ENCODE data around the gene EPX. TPM values are rescaled to one million over a fixed set of nuclear protein-coding genes. Genes with fewer than 3 reads are reported as not detected.

Gene EPX
- polyA plus RNA-seq, 3 donors = not detected

- Histone ChIP-seq H3K9me3 (replicated peaks in 1 of 2; ENCODE audit: control insufficient read depth in 1 of 2, insufficient read depth in 1 of 2, low read length in 2 of 2) (no peaks in the 10 kb centered on the region), H4K20me1 (ENCODE audit: insufficient read depth, low read length) (no peaks in the 10 kb centered on the region), H3K27ac (ENCODE audit: low read depth in 1 of 2, low read length in 2 of 2) (no peak overlapping the region), H3K79me2 (ENCODE audit: insufficient read depth, low read length) (no peaks in the 10 kb centered on the region), H3K4me2 (replicated peaks; ENCODE audit: extremely low read depth, low read length, poor library complexity, severe bottlenecking) (no peak overlapping the region), H3K36me3 (replicated peaks in 1 of 2; ENCODE audit: control insufficient read depth in 1 of 2, insufficient read depth in 2 of 2, low read length in 2 of 2) (no peaks in the 10 kb centered on the region), H2AFZ (ENCODE audit: insufficient read depth, low read depth, low read length, poor library complexity, severe bottlenecking) (no peak overlapping the region), H3K4me3 (replicated peaks in 1 of 3; ENCODE audit: low read depth in 2 of 3, low read length in 3 of 3) (no peak overlapping the region), H3K4me1 (ENCODE audit: control insufficient read depth in 1 of 2, insufficient read depth in 2 of 2, low read length in 2 of 2) (peaks cover 9 to 15% of the 10 kb centered on the region in 2 donors), H3K27me3 (ENCODE audit: control insufficient read depth in 2 of 2, insufficient read depth in 2 of 2, low read length in 2 of 2) (no peaks in the 10 kb centered on the region), H3K9ac (ENCODE audit: insufficient read depth, low read length, poor library complexity, severe bottlenecking) (no peak overlapping the region)
- no CpG with 5 or more reads among the region's 1 CpG for WGBS (ENCODE audit: insufficient coverage)
- no peak overlapping the region for H3K4me3 Mint-ChIP-seq
- peaks cover 12% of the 10 kb centered on the region for H3K4me1 Mint-ChIP-seq
- no peak for TF ChIP-seq CTCF (IDR thresholded peaks at IDR 0.05)
- peak in 2 of 3 donors; percentile 27 to 51 for DNase-seq
- H3K9me3 Mint-ChIP-seq = no peaks in the 10 kb centered on the region
- H3K27ac Mint-ChIP-seq = no peak overlapping the region
- peaks cover 10 to 19% (median 19%) of the 10 kb centered on the region in 3 donors for H3K27me3 Mint-ChIP-seq (ENCODE audit: low read depth in 3 of 3)
- H3K36me3 Mint-ChIP-seq = no peaks in the 10 kb centered on the region
- intact Hi-C loops (cut with micrococcal nuclease) = no loop called here
Observed at GRCh38 chr17:58224315-58224714, 31.8 kb downstream of the EPX start.

GRCh38 chr17:58227733-58228132 lies 35.2 kb downstream of the EPX start:
- H3K9ac ChIP-seq (ENCODE audit: insufficient read depth, low read length, poor library complexity, severe bottlenecking) = no peak overlapping the region
- H3K9me3 ChIP-seq (replicated peaks in 1 of 2; ENCODE audit: control insufficient read depth in 1 of 2, insufficient read depth in 1 of 2, low read length in 2 of 2) = no peaks in the 10 kb centered on the region
- peaks cover 18% of the 10 kb centered on the region for H3K4me1 Mint-ChIP-seq
- H3K4me3 ChIP-seq (replicated peaks in 1 of 3; ENCODE audit: low read depth in 2 of 3, low read length in 3 of 3) = no peak overlapping the region
- no peaks in the 10 kb centered on the region for H3K36me3 ChIP-seq (replicated peaks in 1 of 2; ENCODE audit: control insufficient read depth in 1 of 2, insufficient read depth in 2 of 2, low read length in 2 of 2)
- intact Hi-C loops (cut with micrococcal nuclease) = no loop called here
- peak overlapping the region in 1 of 2 donors; percentile 1 for H3K4me3 Mint-ChIP-seq
- H2AFZ ChIP-seq (ENCODE audit: insufficient read depth, low read depth, low read length, poor library complexity, severe bottlenecking) = no peak overlapping the region
- 95% methylated on average over 3 of the region's 3 CpGs for WGBS (ENCODE audit: insufficient coverage)
- no peak overlapping the region for H3K27ac ChIP-seq (ENCODE audit: low read depth in 1 of 2, low read length in 2 of 2)
- H3K27ac Mint-ChIP-seq = no peak overlapping the region
- TF ChIP-seq CTCF (IDR thresholded peaks at IDR 0.05) = no peak
- H3K4me1 ChIP-seq (ENCODE audit: control insufficient read depth in 1 of 2, insufficient read depth in 2 of 2, low read length in 2 of 2) = peaks cover 15 to 22% of the 10 kb centered on the region in 2 donors
- DNase-seq = no peak
- H3K79me2 ChIP-seq (ENCODE audit: insufficient read depth, low read length) = no peaks in the 10 kb centered on the region
- no peaks in the 10 kb centered on the region for H3K36me3 Mint-ChIP-seq
- peaks cover 0 to 1% (median 0%) of the 10 kb centered on the region in 7 donors for H3K9me3 Mint-ChIP-seq
- no peak overlapping the region for H3K4me2 ChIP-seq (replicated peaks; ENCODE audit: extremely low read depth, low read length, poor library complexity, severe bottlenecking)
- no peaks in the 10 kb centered on the region for H4K20me1 ChIP-seq (ENCODE audit: insufficient read depth, low read length)
- no peaks in the 10 kb centered on the region for H3K27me3 ChIP-seq (ENCODE audit: control insufficient read depth in 2 of 2, insufficient read depth in 2 of 2, low read length in 2 of 2)
- peaks cover 10 to 20% (median 17%) of the 10 kb centered on the region in 3 donors for H3K27me3 Mint-ChIP-seq (ENCODE audit: low read depth in 3 of 3)

Measured in CD14-positive monocyte (primary cell).